Naive thymus-derived CD4-positive, alpha-beta T cell (primary cell): ENCODE data around the gene HS6ST3. TPM values are rescaled to one million over a fixed set of nuclear protein-coding genes. Genes with fewer than 3 reads are reported as not detected.

Experiments used
- ATAC-seq: fragments of 150-1000 bp; cut with Tn5 transposase; 2 replicates; pipeline ENCODE4 v1.10.0; 2021; ENCODE audit warnings: mild to moderate bottlenecking, moderate library complexity
- CTCF ChIA-PET: fragments of 350-600 bp; sonication (Branson Sonifier 250); formaldehyde crosslinking; loops from one replicate; lab custom pipeline; 2021; ENCODE audit warnings: antibody characterized with exemption; lab: Charles Lee
- POLR2A ChIA-PET: fragments of 350-600 bp; sonication (Branson Sonifier 250); formaldehyde crosslinking; loops from one replicate; lab custom pipeline; 2021; ENCODE audit warnings: antibody characterized with exemption, inconsistent platforms; lab: Charles Lee
- DNase-seq, 9 donors: peaks; one replicate each; pipeline versions ENCODE4 v3.0.0 to v3.0.0-alpha.2; 2020 to 2022; ENCODE audit warnings: mixed read lengths in 1 of 9
- H3K27ac ChIP-seq: one replicate; pipeline ENCODE4 v1.7.0; 2013; ENCODE audit warnings: mild to moderate bottlenecking, low read depth, low read length, moderate library complexity
- H3K27me3 ChIP-seq, 2 donors: one replicate each; pipeline ENCODE4 v1.7.0; 2013; ENCODE audit warnings: low read length in 2 of 2, mild to moderate bottlenecking in 2 of 2, moderate library complexity in 2 of 2; ENCODE audit not compliant: control insufficient read depth in 2 of 2, insufficient read depth in 2 of 2
- H3K36me3 ChIP-seq, 3 experiments: 1 replicate in 2 of 3; 2 replicates in 1 of 3; pipeline ENCODE4 v1.7.0; 2013; ENCODE audit warnings: low read length in 3 of 3, mild to moderate bottlenecking in 3 of 3, moderate library complexity in 1 of 3; ENCODE audit not compliant: insufficient read depth in 3 of 3, control insufficient read depth in 2 of 3
- H3K4me1 ChIP-seq, 2 donors: one replicate each; pipeline ENCODE4 v1.7.0; 2013; ENCODE audit warnings: low read length in 2 of 2, mild to moderate bottlenecking in 2 of 2, moderate library complexity in 1 of 2; ENCODE audit not compliant: control insufficient read depth in 2 of 2, insufficient read depth in 2 of 2
- H3K4me3 ChIP-seq: 2 replicates; pipeline ENCODE4 v1.7.0; 2013; ENCODE audit warnings: mild to moderate bottlenecking, low read length
- H3K9me3 ChIP-seq, 3 experiments: 1 replicate in 2 of 3; 2 replicates in 1 of 3; pipeline ENCODE4 v1.7.0; 2013; ENCODE audit warnings: low read length in 3 of 3; ENCODE audit not compliant: control insufficient read depth in 2 of 3
- H3K27ac Mint-ChIP-seq, 9 donors: one replicate each; pipeline ENCODE4 v1.8.0; 2020 to 2022; ENCODE audit warnings: mixed read lengths in 9 of 9, mild to moderate bottlenecking in 8 of 9, moderate library complexity in 5 of 9, inconsistent platforms in 2 of 9
- H3K27me3 Mint-ChIP-seq, 5 donors: one replicate each; pipeline ENCODE4 v1.8.0; 2021 to 2022; ENCODE audit warnings: mixed read lengths in 5 of 5, mild to moderate bottlenecking in 1 of 5
- H3K36me3 Mint-ChIP-seq, 5 donors: one replicate each; pipeline ENCODE4 v1.8.0; 2020 to 2022; ENCODE audit warnings: mixed read lengths in 5 of 5, mild to moderate bottlenecking in 3 of 5, inconsistent platforms in 1 of 5
- H3K4me1 Mint-ChIP-seq, 7 donors: one replicate each; pipeline ENCODE4 v1.8.0; 2020 to 2022; ENCODE audit warnings: mixed read lengths in 7 of 7, mild to moderate bottlenecking in 3 of 7, inconsistent platforms in 1 of 7
- H3K4me3 Mint-ChIP-seq, 10 donors: one replicate each; pipeline ENCODE4 v1.8.0; 2020 to 2022; ENCODE audit warnings: mild to moderate bottlenecking in 10 of 10, mixed read lengths in 10 of 10, moderate library complexity in 6 of 10, inconsistent platforms in 2 of 10
- H3K9me3 Mint-ChIP-seq, 11 donors: one replicate each; pipeline ENCODE4 v1.8.0; 2020 to 2022; ENCODE audit warnings: mixed read lengths in 11 of 11, mild to moderate bottlenecking in 4 of 11, inconsistent platforms in 1 of 11, moderate library complexity in 1 of 11
- intact Hi-C, 2 donors: fragments of 100-400 bp; cut with micrococcal nuclease; formaldehyde crosslinking; loops; one replicate each; pipeline ENCODE4 v1.15.1; 2023
- polyA plus RNA-seq, 2 donors: library from polyadenylated mRNA; unstranded; fragments of 300-500 nt; fragmentation: Illumina TruSeq; gene quantifications; one replicate each; pipeline ENCODE4 v1.2.3, GENCODE V29; 2021
- total RNA-seq, 6 experiments: library from RNA in 5 of 6; stranded (reverse) in 5 of 6; gene quantifications; 1 replicate in 5 of 6; 2 replicates in 1 of 6; pipeline ENCODE4 v1.2.3 and lab custom pipeline; 2021 to 2026

Gene HS6ST3
- total and polyA plus RNA-seq, 7 experiments from 2014 or later: not detected

- Histone ChIP-seq H3K27me3 (no peaks in the 10 kb centered on the region), H3K9me3 (no peaks in the 10 kb centered on the region), H3K4me1 (no peaks in the 10 kb centered on the region), H3K4me3 (no peak overlapping the region), H3K27ac (no peak overlapping the region), H3K36me3 (no peaks in the 10 kb centered on the region)
- H3K4me1 Mint-ChIP-seq: no peaks in the 10 kb centered on the region
- no peak for ATAC-seq
- no peaks in the 10 kb centered on the region for H3K36me3 Mint-ChIP-seq
- DNase-seq: no peak
- ChIA-PET POLR2A (no interaction called here), CTCF (no interaction called here)
- H3K27ac Mint-ChIP-seq: no peak overlapping the region
- intact Hi-C loops: no loop called here
- H3K27me3 Mint-ChIP-seq: no peaks in the 10 kb centered on the region
- no peak overlapping the region for H3K4me3 Mint-ChIP-seq
- H3K9me3 Mint-ChIP-seq: peaks cover 0 to 17% (median 3%) of the 10 kb centered on the region in 11 donors
Measured at GRCh38 chr13:96185818-96186217, 95.9 kb downstream of the HS6ST3 start.

- Mint-ChIP-seq H3K36me3 (peaks cover 0 to 3% (median 0%) of the 10 kb centered on the region in 5 donors), H3K9me3 (peaks cover 0 to 11% (median 0%) of the 10 kb centered on the region in 11 donors), H3K4me1 (no peaks in the 10 kb centered on the region), H3K27me3 (no peaks in the 10 kb centered on the region), H3K4me3 (no peak overlapping the region), H3K27ac (no peak overlapping the region)
- Histone ChIP-seq H3K27ac (no peak overlapping the region), H3K9me3 (no peaks in the 10 kb centered on the region), H3K27me3 (no peaks in the 10 kb centered on the region), H3K4me1 (no peaks in the 10 kb centered on the region), H3K36me3 (no peaks in the 10 kb centered on the region), H3K4me3 (no peak overlapping the region)
- ChIA-PET CTCF (no interaction called here), POLR2A (no interaction called here)
- DNase-seq: no peak
- no peak for ATAC-seq
- intact Hi-C loops: no loop called here
Measured at GRCh38 chr13:96191367-96191766, 101.5 kb downstream of the HS6ST3 start.

- DNase-seq: no peak
- CTCF ChIA-PET: no interaction called here
- Mint-ChIP-seq H3K27me3 (no peaks in the 10 kb centered on the region), H3K9me3 (peaks cover 0 to 12% (median 2%) of the 10 kb centered on the region in 11 donors), H3K4me1 (no peaks in the 10 kb centered on the region), H3K27ac (no peak overlapping the region), H3K36me3 (peaks cover 0 to 5% (median 0%) of the 10 kb centered on the region in 5 donors), H3K4me3 (no peak overlapping the region)
- Histone ChIP-seq H3K36me3 (no peaks in the 10 kb centered on the region), H3K27ac (no peak overlapping the region), H3K4me3 (no peak overlapping the region), H3K4me1 (no peaks in the 10 kb centered on the region), H3K27me3 (no peaks in the 10 kb centered on the region), H3K9me3 (no peaks in the 10 kb centered on the region)
- POLR2A ChIA-PET: no interaction called here
- no peak for ATAC-seq
- intact Hi-C loops: no loop called here
Measured at GRCh38 chr13:96193728-96194310, 103.9 kb downstream of the HS6ST3 start.

- POLR2A ChIA-PET: no interaction called here
- Histone ChIP-seq H3K4me3 (no peak overlapping the region), H3K27ac (no peak overlapping the region), H3K36me3 (no peaks in the 10 kb centered on the region), H3K9me3 (no peaks in the 10 kb centered on the region), H3K27me3 (no peaks in the 10 kb centered on the region), H3K4me1 (no peaks in the 10 kb centered on the region)
- intact Hi-C loops: no loop called here
- Mint-ChIP-seq H3K4me3 (no peak overlapping the region), H3K27ac (no peak overlapping the region), H3K27me3 (no peaks in the 10 kb centered on the region), H3K36me3 (peaks cover 0 to 5% (median 0%) of the 10 kb centered on the region in 5 donors), H3K4me1 (no peaks in the 10 kb centered on the region), H3K9me3 (peaks cover 0 to 15% (median 3%) of the 10 kb centered on the region in 11 donors)
- no peak for DNase-seq
- no peak for ATAC-seq
- CTCF ChIA-PET: no interaction called here
Measured at GRCh38 chr13:96198038-96198437, 108.1 kb downstream of the HS6ST3 start.

GRCh38 chr13:96199315-96199714 lies 109.4 kb downstream of the HS6ST3 start:
- H3K9me3 Mint-ChIP-seq: peaks cover 0 to 15% (median 6%) of the 10 kb centered on the region in 11 donors
- Histone ChIP-seq H3K4me1 (no peaks in the 10 kb centered on the region), H3K4me3 (no peak overlapping the region), H3K27ac (no peak overlapping the region), H3K36me3 (no peaks in the 10 kb centered on the region), H3K9me3 (no peaks in the 10 kb centered on the region), H3K27me3 (no peaks in the 10 kb centered on the region)
- peaks cover 0 to 5% (median 0%) of the 10 kb centered on the region in 5 donors for H3K36me3 Mint-ChIP-seq
- no peak overlapping the region for H3K4me3 Mint-ChIP-seq
- DNase-seq: no peak
- ChIA-PET POLR2A (no interaction called here), CTCF (no interaction called here)
- no peaks in the 10 kb centered on the region for H3K27me3 Mint-ChIP-seq
- intact Hi-C loops: no loop called here
- H3K27ac Mint-ChIP-seq: no peak overlapping the region
- no peak for ATAC-seq
- H3K4me1 Mint-ChIP-seq: no peaks in the 10 kb centered on the region

GRCh38 chr13:96200810-96201209 lies 110.9 kb downstream of the HS6ST3 start:
- H3K4me1 Mint-ChIP-seq: no peaks in the 10 kb centered on the region

GRCh38 chr13:96202315-96202714 lies 112.4 kb downstream of the HS6ST3 start:
- no peak overlapping the region for H3K4me3 ChIP-seq
- H3K4me1 ChIP-seq: no peaks in the 10 kb centered on the region
- no peaks in the 10 kb centered on the region for H3K36me3 Mint-ChIP-seq
- peaks cover 0 to 34% (median 7%) of the 10 kb centered on the region in 11 donors for H3K9me3 Mint-ChIP-seq
- no peak overlapping the region for H3K4me3 Mint-ChIP-seq
- ChIA-PET POLR2A (no interaction called here), CTCF (no interaction called here)
- intact Hi-C loops: no loop called here
- ATAC-seq: no peak
- H3K27me3 Mint-ChIP-seq: no peaks in the 10 kb centered on the region
- no peaks in the 10 kb centered on the region for H3K36me3 ChIP-seq
- H3K9me3 ChIP-seq: no peaks in the 10 kb centered on the region
- H3K4me1 Mint-ChIP-seq: no peaks in the 10 kb centered on the region
- no peak overlapping the region for H3K27ac Mint-ChIP-seq
- no peak for DNase-seq
- H3K27me3 ChIP-seq: no peaks in the 10 kb centered on the region
- H3K27ac ChIP-seq: no peak overlapping the region

More at GRCh38 chr13:96200810-96201209, 110.9 kb downstream of the HS6ST3 start:
- no peaks in the 10 kb centered on the region for H3K9me3 ChIP-seq
- no peaks in the 10 kb centered on the region for H3K4me1 ChIP-seq
- H3K27me3 ChIP-seq: no peaks in the 10 kb centered on the region
- CTCF ChIA-PET: no interaction called here
- H3K4me3 ChIP-seq: no peak overlapping the region
- Mint-ChIP-seq H3K9me3 (peaks cover 0 to 20% (median 7%) of the 10 kb centered on the region in 11 donors), H3K36me3 (peaks cover 0 to 5% (median 0%) of the 10 kb centered on the region in 5 donors), H3K27ac (no peak overlapping the region), H3K4me3 (no peak overlapping the region), H3K27me3 (no peaks in the 10 kb centered on the region)
- no peak overlapping the region for H3K27ac ChIP-seq
- POLR2A ChIA-PET: no interaction called here
- ATAC-seq: no peak
- no peak for DNase-seq
- intact Hi-C loops: no loop called here
- no peaks in the 10 kb centered on the region for H3K36me3 ChIP-seq
